HUDEP-2 (cell line): Measurements from ENCODE around the gene MAPK1.
A peak's percentile ranks its signal among the peaks of the same experiment; 100 is the strongest.
"Not testable (repeated sequence)": the region's sequence is repeated elsewhere in the genome, so short reads cannot be mapped to it uniquely, and the experiment has no call there.

Experiments used
- DNase-seq, 76 experiments: peaks; one replicate each; lab custom pipeline; 2025; ENCODE audit not compliant: unreplicated experiment in 76 of 76; lab: John Stamatoyannopoulos, UW

MAPK1 gene

DNA sequence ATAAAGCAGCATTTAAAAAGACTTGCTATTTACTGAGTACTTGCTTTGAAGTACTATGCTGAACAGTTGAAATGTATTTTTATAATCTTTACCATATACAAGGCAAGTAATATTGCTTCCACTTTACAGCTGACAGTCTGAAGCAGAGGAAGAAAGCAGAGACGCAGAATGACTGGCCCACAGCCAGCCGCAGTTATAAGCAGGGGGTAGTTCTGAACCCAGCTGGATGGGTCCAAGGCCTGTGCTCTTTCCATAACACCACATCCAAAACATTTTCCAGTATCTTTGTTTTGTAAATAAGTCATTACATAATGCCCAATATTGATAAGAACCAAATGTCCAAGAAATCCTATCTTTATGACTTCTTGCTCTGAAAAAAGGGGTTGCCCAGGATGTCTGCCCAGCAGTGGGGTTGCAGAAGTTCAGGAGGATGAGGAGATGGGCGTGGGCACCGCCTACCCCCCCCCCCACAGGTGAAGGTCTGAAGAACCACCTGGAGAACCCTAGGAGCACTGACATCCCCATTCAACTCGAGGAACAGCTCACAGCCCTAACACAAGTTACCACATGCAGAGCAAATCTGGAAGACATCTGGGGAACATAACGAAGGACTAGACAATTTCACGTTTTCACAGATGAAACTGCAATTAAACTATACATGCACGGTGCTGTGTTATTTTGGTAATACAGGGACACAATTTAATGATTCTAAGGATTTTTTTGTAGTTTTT lies 107.6 kb downstream of the MAPK1 start:
- no peak for DNase-seq

GRCh38 chr22:21759093-21759492 lies 108.4 kb downstream of the MAPK1 start:
- no peak for DNase-seq

- DNase-seq = no peak
These were observed 109.2 kb downstream of the MAPK1 start for GRCh38 chr22:21758091-21758864.

- DNase-seq = peak in 16 of 76 experiments; percentile 3 to 36 (median 16)
These were observed 111.6 kb downstream of the MAPK1 start for GRCh38 chr22:21755851-21756284.

DNA sequence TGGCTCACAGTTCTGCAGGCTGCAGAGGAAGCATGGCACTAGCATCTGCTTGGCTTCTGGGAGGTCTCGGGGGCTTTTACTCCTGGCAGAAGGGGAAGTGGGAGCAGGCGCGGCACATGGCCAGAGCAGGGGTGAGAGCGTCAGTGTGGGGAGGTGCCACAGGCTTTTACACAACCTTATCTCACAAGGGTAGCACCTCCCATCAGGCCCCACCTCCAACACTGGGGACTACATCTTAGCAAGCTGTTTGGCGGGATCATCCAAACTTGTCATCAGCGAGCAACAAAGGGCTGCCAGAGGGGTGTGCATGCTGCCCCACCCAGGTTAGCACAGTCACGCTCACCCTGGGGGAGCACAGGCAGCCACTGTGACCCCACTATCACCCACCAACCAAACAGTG lies 112.9 kb downstream of the MAPK1 start:
- peak in 74 of 76 experiments; percentile 17 to 85 (median 72) for DNase-seq

DNA sequence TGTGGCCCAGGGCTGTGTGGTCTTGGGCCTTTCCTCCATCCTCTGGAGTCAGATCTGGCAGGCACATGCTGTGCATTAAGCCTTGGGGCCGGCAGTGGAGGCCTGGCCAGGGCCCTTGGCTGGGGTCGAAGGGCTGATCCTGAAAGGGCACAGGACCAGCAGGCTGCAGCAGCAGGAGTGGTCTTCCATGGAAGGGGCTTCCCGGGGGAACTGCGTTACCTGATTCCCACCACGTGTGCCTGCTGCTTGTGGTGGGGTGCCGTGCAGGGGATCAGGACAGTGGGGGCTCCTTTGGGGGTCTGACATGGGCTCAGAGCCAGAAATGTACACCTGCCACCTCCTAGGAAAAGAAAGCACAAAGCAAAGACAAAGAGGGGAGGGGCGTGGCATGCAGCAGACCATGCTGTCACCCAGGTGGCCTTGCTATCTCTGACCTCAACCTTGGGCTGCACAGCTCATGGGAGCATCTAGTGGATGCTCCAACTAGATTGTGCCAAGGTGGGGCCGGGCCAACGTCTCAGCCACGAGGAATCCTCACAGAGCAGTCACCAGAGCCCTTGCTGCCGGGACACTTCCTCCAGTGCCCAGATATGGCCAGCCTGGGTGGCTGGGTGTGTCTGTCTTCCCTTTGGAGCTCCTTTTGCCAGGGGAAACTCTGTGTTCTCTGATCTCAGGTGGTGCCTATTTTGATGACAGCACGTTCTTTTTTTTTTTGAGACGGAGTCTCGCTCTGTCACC lies 113.9 kb downstream of the MAPK1 start:
- DNase-seq = peak in 17 of 76 experiments; percentile 4 to 23 (median 11)

DNA sequence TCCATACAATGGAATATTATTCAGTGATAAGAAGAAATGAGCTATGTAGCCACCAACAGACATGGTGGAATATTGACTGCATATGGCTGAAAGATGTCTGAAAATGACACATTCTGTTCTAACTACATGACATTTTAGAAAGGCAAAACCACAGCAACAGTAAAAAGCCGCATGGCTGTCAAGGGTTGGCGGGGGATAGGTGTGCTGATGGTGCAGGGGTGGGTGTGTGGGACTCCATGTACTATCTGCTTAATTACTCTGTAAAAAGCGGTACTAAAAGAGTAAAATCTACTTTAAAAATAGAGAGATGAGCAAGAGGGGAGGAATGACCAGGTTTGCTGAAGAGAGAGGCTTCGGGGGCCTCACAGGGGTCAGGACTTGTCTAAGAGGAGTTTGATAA lies 115.2 kb downstream of the MAPK1 start:
- DNase-seq = no peak

DNA sequence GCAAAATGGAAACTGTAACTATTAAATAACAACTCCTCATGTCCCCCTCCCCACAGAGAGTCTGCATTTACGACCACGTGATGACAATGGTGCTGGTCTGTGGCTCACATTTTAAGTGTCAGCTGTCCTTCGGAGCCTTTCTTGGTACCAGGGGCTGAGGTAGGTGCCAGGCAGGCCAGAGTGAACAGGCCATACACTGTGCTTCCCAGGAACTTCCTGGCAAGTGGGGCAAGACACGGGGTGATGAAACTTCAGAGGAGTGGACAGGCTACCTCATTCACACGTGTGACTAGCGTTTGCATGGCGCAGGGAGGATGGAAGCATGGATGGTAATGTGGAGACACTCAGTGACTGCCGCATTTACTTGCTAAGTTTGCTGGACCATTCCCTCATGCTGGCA lies 121.5 kb downstream of the MAPK1 start:
- DNase-seq = no peak

- not testable (repeated sequence) for DNase-seq
These were observed 122.5 kb downstream of the MAPK1 start for GRCh38 chr22:21744917-21745316.

DNA sequence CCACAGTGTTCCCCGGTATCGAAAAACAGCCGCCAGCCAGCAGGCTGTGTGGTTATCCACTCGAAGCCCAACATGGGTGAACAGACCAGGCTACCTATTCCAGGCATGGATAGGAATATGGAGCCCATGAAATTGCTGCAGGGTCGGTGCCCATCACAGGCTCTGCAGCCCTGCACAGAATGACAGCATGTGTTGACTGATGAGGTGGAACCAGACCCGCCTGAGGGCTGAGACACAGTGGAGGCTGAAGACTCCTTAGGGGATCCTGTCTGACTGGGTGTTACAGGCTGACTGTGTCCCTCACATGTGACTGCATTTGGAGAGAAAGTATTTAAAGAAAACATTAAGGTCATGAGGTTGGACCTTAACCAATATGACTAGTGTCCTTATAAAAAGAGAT lies 125.7 kb downstream of the MAPK1 start:
- no peak for DNase-seq

DNA sequence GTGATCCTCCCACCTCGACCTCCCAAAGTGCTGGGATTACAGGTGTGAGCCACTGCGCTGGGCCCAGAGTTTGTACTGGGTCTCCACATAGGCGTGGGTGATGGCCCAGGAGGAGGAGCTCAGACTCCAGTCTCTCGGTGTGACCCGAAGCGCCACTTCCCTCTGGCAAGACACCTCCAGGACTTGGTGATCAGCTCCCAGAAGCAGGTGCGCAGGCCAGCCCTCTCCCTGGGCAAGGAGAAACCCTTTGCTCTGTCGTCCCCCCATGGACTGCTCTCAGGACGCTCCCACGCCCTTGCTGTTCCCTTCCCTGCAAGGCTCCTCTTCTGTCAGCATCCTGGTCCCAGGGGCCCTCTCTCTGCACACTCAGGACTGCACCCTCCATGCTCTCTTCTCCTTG lies 126.4 kb downstream of the MAPK1 start:
- no peak for DNase-seq

DNA sequence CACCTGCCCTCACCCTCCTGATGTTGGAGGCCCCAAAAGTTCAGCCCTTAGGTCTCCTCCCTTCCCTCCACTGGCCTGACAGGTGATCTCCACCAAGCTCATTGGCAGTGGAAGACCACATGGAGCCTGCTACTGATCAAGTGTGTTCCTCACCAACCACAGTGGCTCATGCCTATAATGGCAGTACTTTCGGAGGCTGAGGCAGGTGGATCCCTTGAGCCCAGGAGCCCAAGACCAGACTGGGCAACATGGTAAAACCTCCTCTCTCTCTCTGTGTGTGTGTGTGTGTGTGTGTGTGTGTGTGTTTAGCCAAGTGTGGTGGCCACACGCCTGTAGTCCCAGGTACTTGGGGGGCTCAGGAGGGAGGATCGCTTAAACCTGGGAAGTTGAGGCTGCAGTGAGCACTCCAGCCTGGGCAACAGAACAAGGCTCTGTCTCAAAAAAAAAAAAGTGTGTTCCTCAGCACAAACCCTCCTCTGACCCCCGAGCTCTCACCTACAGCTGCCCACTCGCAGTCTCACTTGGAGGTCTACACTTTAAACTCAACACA lies 127.5 kb downstream of the MAPK1 start:
- no peak for DNase-seq

GRCh38 chr22:21738966-21739365 lies 128.5 kb downstream of the MAPK1 start:
- DNase-seq = no peak

- no peak for DNase-seq
These were observed 129.4 kb downstream of the MAPK1 start for GRCh38 chr22:21738081-21738480.

DNA sequence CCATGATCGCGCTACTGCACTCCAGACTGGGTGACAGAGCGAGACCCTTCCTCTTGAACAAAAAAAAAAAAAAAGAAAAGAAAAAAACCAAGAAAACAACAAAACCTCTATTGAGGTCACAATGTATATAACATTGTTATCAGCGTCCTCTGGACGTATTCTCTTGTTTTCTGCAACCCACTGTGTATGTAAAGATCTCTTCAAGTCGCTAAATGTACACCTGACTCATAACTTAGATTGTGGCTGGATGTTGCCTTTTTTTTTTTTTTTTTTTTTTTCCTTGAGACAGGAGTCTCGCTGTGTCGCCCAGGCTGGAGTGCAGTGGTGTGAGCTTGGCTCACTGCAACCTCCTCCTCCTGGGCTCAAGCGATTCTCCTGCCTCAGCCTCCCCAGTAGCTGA lies 130.5 kb downstream of the MAPK1 start:
- no peak for DNase-seq

- DNase-seq = peak in 1 of 76 experiments; percentile 19
These were observed 131.3 kb downstream of the MAPK1 start for GRCh38 chr22:21736084-21736642.

GRCh38 chr22:21735200-21736083 lies 132.0 kb downstream of the MAPK1 start, which contains the start of gene YPEL1:
Gene YPEL1 (minus strand): TSS chr22:21735794. CDS start chr22:21710744, 25,050 bp downstream.
- DNase-seq = peak in 74 of 76 experiments; percentile 55 to 98 (median 92)

- no peak for DNase-seq
These were observed 132.8 kb downstream of the MAPK1 start for GRCh38 chr22:21734540-21735199.

DNA sequence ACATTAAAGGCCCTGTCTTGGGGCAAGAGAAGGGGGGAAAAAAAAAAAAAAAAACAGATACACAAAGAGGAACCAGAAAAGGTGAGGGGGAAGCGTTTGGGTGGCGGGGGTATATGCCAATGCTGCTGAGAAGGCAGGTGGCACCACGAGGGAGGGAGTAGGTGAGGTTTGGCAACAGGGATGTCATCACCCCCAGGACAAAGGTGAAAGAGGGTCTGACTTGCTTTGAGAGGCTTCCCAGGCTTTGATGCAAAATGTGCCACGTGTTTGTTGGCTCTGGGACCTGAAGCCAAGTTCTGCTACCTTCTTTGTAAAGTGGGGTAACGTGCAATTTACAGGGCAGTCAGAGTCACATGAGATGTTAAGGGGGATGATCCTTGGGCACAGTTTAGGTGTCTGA lies 135.9 kb downstream of the MAPK1 start:
- no peak for DNase-seq
